ENCODE measurements around the gene ARL4A. TPM values are rescaled to one million over a fixed set of nuclear protein-coding genes. Genes with fewer than 3 reads are reported as not detected.
"Not testable (repeated sequence)": the region's sequence is repeated elsewhere in the genome, so short reads cannot be mapped to it uniquely, and the experiment has no call there.

The ARL4A gene
- polyA plus RNA-seq, 4 donors, result 48.9 to 123 (median 78.5) TPM

DNA sequence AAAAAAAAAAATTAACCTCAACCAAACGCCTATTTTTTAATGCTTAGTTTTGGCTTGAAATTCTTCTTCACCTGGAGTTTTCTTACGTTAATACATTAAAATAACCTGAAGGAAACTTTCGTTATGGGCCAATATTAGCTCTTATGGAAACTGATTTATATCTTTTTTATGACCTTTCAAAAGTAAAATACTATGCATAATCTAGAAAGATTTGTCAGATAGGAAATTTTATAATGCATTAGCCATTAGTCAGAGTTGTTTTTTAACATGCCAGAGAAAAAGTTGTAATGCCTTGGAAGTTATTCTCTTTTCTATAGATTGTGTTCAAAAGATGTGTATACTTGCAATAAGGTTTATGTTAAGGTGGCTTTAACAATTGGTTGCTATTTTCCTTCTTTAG is 34.3 kb upstream of the ARL4A start:
- H3K27me3 ChIP-seq (ENCODE audit: control insufficient read depth in 3 of 3, insufficient read depth in 3 of 3, low read length in 3 of 3), result no peaks in the 10 kb centered on the region
- WGBS, 3 donors, result 78 to 80% (median 79%) methylated on average over 3 of the region's 3 CpGs
- DNase-seq (no peak), FAIRE-seq (no peak)
- H3K4me1 ChIP-seq (ENCODE audit: control insufficient read depth in 3 of 3, insufficient read depth in 2 of 3, low read depth in 1 of 3, low read length in 2 of 3), result no peaks in the 10 kb centered on the region
- H3K9me3 ChIP-seq (ENCODE audit: control insufficient read depth in 2 of 2, insufficient read depth in 1 of 2, low read depth in 1 of 2, low read length in 1 of 2), result no peaks in the 10 kb centered on the region
- H3K27ac ChIP-seq (ENCODE audit: low read depth in 1 of 3, low read length in 2 of 3), result no peak overlapping the region
- peaks cover 0 to 11% (median 0%) of the 10 kb centered on the region in 3 donors for H3K36me3 ChIP-seq (ENCODE audit: control insufficient read depth in 3 of 3, insufficient read depth in 2 of 3, low read depth in 1 of 3, low read length in 3 of 3)
- no peak overlapping the region for H3K4me3 ChIP-seq (ENCODE audit: low read depth in 1 of 3, low read length in 3 of 3)

DNA sequence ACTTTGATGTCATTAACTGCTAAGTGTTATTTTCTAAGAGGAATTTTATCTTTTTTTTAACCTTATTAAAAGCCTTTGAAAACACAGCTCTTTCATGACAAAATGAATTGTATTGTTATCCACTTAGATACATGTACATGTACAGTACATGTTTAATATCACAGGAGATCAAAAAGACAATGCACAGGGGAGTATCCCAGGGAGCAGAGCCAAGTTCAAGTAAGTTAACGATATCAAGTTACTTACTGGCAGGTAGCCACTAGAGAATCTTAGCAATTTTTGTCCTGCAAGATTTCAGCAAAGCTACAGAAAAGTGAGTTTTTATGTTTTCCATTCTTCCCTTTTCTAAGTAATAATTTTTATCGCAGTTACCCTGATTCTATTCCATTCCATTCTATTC is 33.9 kb upstream of the ARL4A start:
- Histone ChIP-seq H3K9me3 (ENCODE audit: control insufficient read depth in 2 of 2, insufficient read depth in 1 of 2, low read depth in 1 of 2, low read length in 1 of 2) (no peaks in the 10 kb centered on the region), H3K36me3 (ENCODE audit: control insufficient read depth in 3 of 3, insufficient read depth in 2 of 3, low read depth in 1 of 3, low read length in 3 of 3) (peaks cover 0 to 14% (median 0%) of the 10 kb centered on the region in 3 donors), H3K4me1 (ENCODE audit: control insufficient read depth in 3 of 3, insufficient read depth in 2 of 3, low read depth in 1 of 3, low read length in 2 of 3) (no peaks in the 10 kb centered on the region), H3K4me3 (ENCODE audit: low read depth in 1 of 3, low read length in 3 of 3) (no peak overlapping the region), H3K27ac (ENCODE audit: low read depth in 1 of 3, low read length in 2 of 3) (no peak overlapping the region), H3K27me3 (ENCODE audit: control insufficient read depth in 3 of 3, insufficient read depth in 3 of 3, low read length in 3 of 3) (no peaks in the 10 kb centered on the region)
- DNase-seq (no peak), FAIRE-seq (no peak)
- 66 to 69% (median 69%) methylated on average over 2 of the region's 2 CpGs for WGBS, 3 donors

DNA sequence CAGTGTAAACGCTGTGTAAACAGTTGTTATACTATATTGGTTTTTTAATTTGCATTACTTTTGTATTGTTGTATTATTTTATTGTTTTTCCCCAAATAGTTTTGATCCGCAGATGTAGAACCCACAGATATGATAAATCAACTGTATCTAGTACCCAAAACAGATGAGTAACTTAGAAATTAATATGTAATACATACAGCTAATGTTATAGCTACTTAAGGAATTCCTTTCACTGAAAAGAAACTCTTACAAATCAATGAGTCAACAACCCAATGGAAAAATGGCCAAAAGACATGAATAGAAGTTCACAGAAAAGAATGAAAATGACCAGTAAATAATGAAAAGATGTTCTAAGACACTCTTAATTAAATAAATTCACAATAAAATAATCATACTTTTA is 32.3 kb upstream of the ARL4A start:
- Histone ChIP-seq H3K9me3 (ENCODE audit: control insufficient read depth in 2 of 2, insufficient read depth in 1 of 2, low read depth in 1 of 2, low read length in 1 of 2) (no peaks in the 10 kb centered on the region), H3K4me3 (ENCODE audit: low read depth in 1 of 3, low read length in 3 of 3) (no peak overlapping the region), H3K36me3 (ENCODE audit: control insufficient read depth in 3 of 3, insufficient read depth in 2 of 3, low read depth in 1 of 3, low read length in 3 of 3) (peaks cover 0 to 12% (median 0%) of the 10 kb centered on the region in 3 donors), H3K4me1 (ENCODE audit: control insufficient read depth in 3 of 3, insufficient read depth in 2 of 3, low read depth in 1 of 3, low read length in 2 of 3) (no peaks in the 10 kb centered on the region), H3K27me3 (ENCODE audit: control insufficient read depth in 3 of 3, insufficient read depth in 3 of 3, low read length in 3 of 3) (no peaks in the 10 kb centered on the region), H3K27ac (ENCODE audit: low read depth in 1 of 3, low read length in 2 of 3) (no peak overlapping the region)
- 92 to 97% (median 93%) methylated on average over 2 of the region's 2 CpGs for WGBS, 3 donors
- FAIRE-seq, result no peak
- no peak for DNase-seq

DNA sequence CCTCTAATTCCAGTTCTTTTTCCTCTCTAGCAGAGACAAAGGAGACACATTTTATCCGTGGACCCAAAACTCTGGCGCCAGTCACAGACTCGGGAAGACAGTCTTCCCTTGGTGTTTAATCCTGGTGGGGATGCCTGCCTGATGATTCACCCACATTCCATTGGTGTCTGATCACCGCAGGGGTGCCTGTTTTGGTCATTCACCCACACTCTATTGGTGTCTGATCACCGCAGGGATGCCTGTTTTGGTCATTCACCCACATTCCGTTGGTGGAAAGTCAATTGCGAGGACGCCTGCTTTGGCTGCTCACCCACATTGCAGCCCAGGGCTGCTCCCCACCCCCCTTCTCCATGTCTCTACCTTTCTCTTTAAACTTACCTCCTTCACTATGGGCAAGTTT is 27.0 kb upstream of the ARL4A start:
- not testable (repeated sequence) for DNase-seq; H3K36me3 ChIP-seq (ENCODE audit: control insufficient read depth in 3 of 3, insufficient read depth in 2 of 3, low read depth in 1 of 3, low read length in 3 of 3); H3K9me3 ChIP-seq (ENCODE audit: control insufficient read depth in 2 of 2, insufficient read depth in 1 of 2, low read depth in 1 of 2, low read length in 1 of 2); H3K4me3 ChIP-seq (ENCODE audit: low read depth in 1 of 3, low read length in 3 of 3); H3K4me1 ChIP-seq (ENCODE audit: control insufficient read depth in 3 of 3, insufficient read depth in 2 of 3, low read depth in 1 of 3, low read length in 2 of 3); FAIRE-seq; H3K27me3 ChIP-seq (ENCODE audit: control insufficient read depth in 3 of 3, insufficient read depth in 3 of 3, low read length in 3 of 3); H3K27ac ChIP-seq (ENCODE audit: low read depth in 1 of 3, low read length in 2 of 3)
- 81 to 88% (median 86%) methylated on average over 8 of the region's 8 CpGs for WGBS, 3 donors

DNA sequence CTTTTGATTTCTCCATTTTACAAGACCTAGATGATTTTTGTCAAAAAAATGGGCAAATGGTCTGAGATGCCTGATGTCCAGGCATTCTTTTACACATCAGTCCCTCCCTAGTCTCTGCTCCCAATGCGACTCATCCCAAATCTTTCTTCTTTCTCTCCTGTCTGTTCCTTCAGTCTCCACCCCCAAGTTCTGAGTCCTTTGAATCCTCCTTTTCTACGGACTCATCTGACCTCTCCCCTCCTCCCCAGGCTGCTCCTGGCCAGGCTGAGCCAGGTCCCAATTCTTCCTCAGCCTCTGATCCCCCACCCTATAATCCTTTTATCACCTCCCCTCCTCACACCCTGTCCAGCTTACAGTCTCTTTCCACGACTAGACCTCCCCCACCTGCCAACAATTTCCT is 26.4 kb upstream of the ARL4A start:
- not testable (repeated sequence) for H3K27me3 ChIP-seq (ENCODE audit: control insufficient read depth in 3 of 3, insufficient read depth in 3 of 3, low read length in 3 of 3); H3K4me3 ChIP-seq (ENCODE audit: low read depth in 1 of 3, low read length in 3 of 3); H3K36me3 ChIP-seq (ENCODE audit: control insufficient read depth in 3 of 3, insufficient read depth in 2 of 3, low read depth in 1 of 3, low read length in 3 of 3); H3K4me1 ChIP-seq (ENCODE audit: control insufficient read depth in 3 of 3, insufficient read depth in 2 of 3, low read depth in 1 of 3, low read length in 2 of 3); DNase-seq; FAIRE-seq; H3K9me3 ChIP-seq (ENCODE audit: control insufficient read depth in 2 of 2, insufficient read depth in 1 of 2, low read depth in 1 of 2, low read length in 1 of 2); H3K27ac ChIP-seq (ENCODE audit: low read depth in 1 of 3, low read length in 2 of 3)
- 72 to 80% (median 77%) methylated on average over 3 of the region's 3 CpGs for WGBS, 3 donors

DNA sequence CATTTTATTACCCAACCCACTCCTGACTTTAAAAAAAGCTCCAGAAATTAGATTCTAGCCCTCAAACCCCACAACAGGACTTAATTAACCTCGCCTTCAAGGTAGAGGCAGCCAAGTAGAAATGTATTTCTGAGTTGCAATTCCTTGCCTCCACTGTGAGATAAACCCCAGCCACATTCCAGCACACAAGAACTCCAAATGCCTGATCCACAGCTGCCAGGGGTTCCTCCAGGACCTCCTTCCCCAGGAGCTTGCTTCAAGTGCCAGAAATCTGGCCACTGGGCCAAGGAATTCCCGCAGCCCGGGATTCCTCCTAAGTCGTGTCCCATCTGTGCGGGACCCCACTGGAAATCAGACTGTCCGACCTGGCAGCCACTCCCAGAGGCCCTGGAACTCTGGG is 25.9 kb upstream of the ARL4A start:
- Histone ChIP-seq H3K36me3 (ENCODE audit: control insufficient read depth in 3 of 3, insufficient read depth in 2 of 3, low read depth in 1 of 3, low read length in 3 of 3) (peaks cover 0 to 3% (median 0%) of the 10 kb centered on the region in 3 donors), H3K4me1 (ENCODE audit: control insufficient read depth in 3 of 3, insufficient read depth in 2 of 3, low read depth in 1 of 3, low read length in 2 of 3) (no peaks in the 10 kb centered on the region), H3K9me3 (ENCODE audit: control insufficient read depth in 2 of 2, insufficient read depth in 1 of 2, low read depth in 1 of 2, low read length in 1 of 2) (no peaks in the 10 kb centered on the region), H3K27ac (ENCODE audit: low read depth in 1 of 3, low read length in 2 of 3) (no peak overlapping the region), H3K27me3 (ENCODE audit: control insufficient read depth in 3 of 3, insufficient read depth in 3 of 3, low read length in 3 of 3) (no peaks in the 10 kb centered on the region), H3K4me3 (ENCODE audit: low read depth in 1 of 3, low read length in 3 of 3) (no peak overlapping the region)
- no peak for FAIRE-seq
- DNase-seq, result no peak
- WGBS, 3 donors, result 79 to 90% (median 87%) methylated on average over 6 of the region's 6 CpGs

DNA sequence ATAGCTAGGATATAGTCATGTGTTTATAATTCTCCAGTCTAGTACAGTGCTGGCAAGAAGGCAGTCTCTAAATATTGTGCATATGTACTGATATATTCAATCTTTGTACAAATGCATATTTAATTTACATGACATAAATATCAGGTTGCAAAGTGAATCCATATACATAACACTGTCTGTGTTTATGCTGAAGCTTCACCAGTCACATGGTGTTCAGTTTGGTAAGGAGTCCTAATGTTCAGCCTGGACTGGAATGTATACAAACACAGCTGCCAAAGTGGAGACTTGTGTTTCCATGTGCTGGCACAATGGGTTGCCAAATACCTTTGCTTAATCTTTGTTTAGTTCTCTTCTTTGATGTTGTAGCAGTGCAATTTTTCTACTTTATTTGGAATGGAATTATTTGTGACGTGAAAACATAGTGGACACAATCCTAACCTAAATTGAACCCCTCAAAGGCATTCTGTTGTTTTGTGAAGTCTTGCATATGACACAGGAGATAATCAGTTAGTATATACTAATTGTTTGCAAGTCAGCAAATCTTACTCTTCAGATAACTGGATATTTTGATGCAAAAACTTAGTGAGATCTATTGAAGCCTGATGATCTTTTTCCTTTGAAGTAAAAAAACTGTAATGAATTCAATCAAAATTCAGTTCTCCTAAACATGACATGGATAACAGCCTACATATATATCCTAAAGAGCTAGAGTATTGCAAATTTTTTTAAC is 17.3 kb upstream of the ARL4A start:
- no peak for FAIRE-seq
- H3K4me3 ChIP-seq (ENCODE audit: low read depth in 1 of 3, low read length in 3 of 3), result no peak overlapping the region
- H3K9me3 ChIP-seq (ENCODE audit: control insufficient read depth in 2 of 2, insufficient read depth in 1 of 2, low read depth in 1 of 2, low read length in 1 of 2), result no peaks in the 10 kb centered on the region
- 59 to 98% (median 77%) methylated on average over 1 of the region's 1 CpG for WGBS, 3 donors
- no peaks in the 10 kb centered on the region for H3K36me3 ChIP-seq (ENCODE audit: control insufficient read depth in 3 of 3, insufficient read depth in 2 of 3, low read depth in 1 of 3, low read length in 3 of 3)
- no peak for DNase-seq
- no peaks in the 10 kb centered on the region for H3K27me3 ChIP-seq (ENCODE audit: control insufficient read depth in 3 of 3, insufficient read depth in 3 of 3, low read length in 3 of 3)
- H3K4me1 ChIP-seq (ENCODE audit: control insufficient read depth in 3 of 3, insufficient read depth in 2 of 3, low read depth in 1 of 3, low read length in 2 of 3), result no peaks in the 10 kb centered on the region
- no peak overlapping the region for H3K27ac ChIP-seq (ENCODE audit: low read depth in 1 of 3, low read length in 2 of 3)

DNA sequence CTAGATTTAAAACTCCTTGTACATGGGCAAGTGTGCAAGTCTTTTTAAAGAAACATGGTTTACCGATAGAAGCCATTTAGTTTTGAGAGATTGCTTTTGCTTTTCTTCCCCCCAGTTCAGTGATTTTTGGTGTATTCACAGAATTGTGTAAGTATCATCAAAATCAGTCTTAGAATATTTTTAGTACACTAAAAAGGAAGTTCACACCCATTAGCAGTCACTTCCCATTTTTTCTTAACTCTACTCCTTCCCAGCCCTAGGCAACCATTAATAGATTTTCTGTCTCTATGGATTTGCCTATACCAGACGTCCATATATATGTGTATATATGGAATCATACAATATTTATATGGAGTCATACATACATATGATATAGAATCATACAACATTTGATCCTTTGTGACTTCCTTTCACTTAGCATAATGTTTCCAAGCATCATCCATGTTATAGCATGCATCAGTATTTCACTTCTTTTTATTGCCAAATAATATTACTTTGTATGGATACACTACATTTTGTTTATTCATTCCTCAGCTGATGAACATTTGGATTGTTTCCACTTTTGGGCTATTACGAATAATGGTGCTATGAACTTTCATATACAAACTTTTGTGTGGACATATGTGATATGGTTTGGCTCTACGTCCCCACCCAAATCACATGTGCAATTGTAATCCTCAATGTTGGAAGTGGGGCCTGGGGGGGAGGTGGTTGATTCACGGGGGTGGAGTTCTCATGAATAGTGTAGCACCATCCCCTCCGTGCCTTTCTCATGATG is 16.5 kb upstream of the ARL4A start:
- no peaks in the 10 kb centered on the region for H3K36me3 ChIP-seq (ENCODE audit: control insufficient read depth in 3 of 3, insufficient read depth in 2 of 3, low read depth in 1 of 3, low read length in 3 of 3)
- 60 to 78% (median 73%) methylated on average over 6 of the region's 6 CpGs for WGBS, 3 donors
- H3K27ac ChIP-seq (ENCODE audit: low read depth in 1 of 3, low read length in 2 of 3), result peak overlapping the region in 1 of 3 donors; percentile 24
- no peak for DNase-seq
- H3K4me3 ChIP-seq (ENCODE audit: low read depth in 1 of 3, low read length in 3 of 3), result no peak overlapping the region
- FAIRE-seq, result no peak
- H3K9me3 ChIP-seq (ENCODE audit: control insufficient read depth in 2 of 2, insufficient read depth in 1 of 2, low read depth in 1 of 2, low read length in 1 of 2), result peaks cover 0 to 5% of the 10 kb centered on the region in 2 donors
- H3K27me3 ChIP-seq (ENCODE audit: control insufficient read depth in 3 of 3, insufficient read depth in 3 of 3, low read length in 3 of 3), result no peaks in the 10 kb centered on the region
- H3K4me1 ChIP-seq (ENCODE audit: control insufficient read depth in 3 of 3, insufficient read depth in 2 of 3, low read depth in 1 of 3, low read length in 2 of 3), result no peaks in the 10 kb centered on the region
